H1 (cell line): ENCODE measurements around the gene LSM6. TPM values are rescaled to one million over a fixed set of nuclear protein-coding genes. Genes with fewer than 3 reads are reported as not detected.

Source experiments
- CTCF ChIA-PET: fragments of 300-600 bp; sonication (Branson Sonifier 250); formaldehyde crosslinking; loops from one replicate; lab custom pipeline; 2021; ENCODE audit not compliant: partially characterized antibody; lab: Charles Lee
- POLR2A ChIA-PET: fragments of 300-600 bp; sonication (Branson Sonifier 250); formaldehyde crosslinking; loops from one replicate; lab custom pipeline; 2021; ENCODE audit warnings: inconsistent platforms; ENCODE audit not compliant: partially characterized antibody; lab: Charles Lee
- DNase-seq, 2 experiments: peaks; one replicate each; pipeline versions ENCODE4 v3.0.0 to v3.0.0-alpha.2; 2010 to 2022; ENCODE audit warnings: low spot score in 2 of 2, low read depth in 1 of 2, mixed read lengths in 1 of 2
- FAIRE-seq: peaks from 2 replicates; lab custom pipeline; 2011; peaks lifted over from hg19 to GRCh38; lab: Jason Lieb, UNC
- H2AFZ ChIP-seq: 2 replicates; pipeline ENCODE4 v1.8.1; 2012; ENCODE audit warnings: low read length, inconsistent platforms
- H2AK5ac ChIP-seq: 2 replicates; pipeline ENCODE4 v1.6.1; 2013; ENCODE audit warnings: low read depth, low read length
- H2BK120ac ChIP-seq: replicated peaks from 2 replicates; pipeline ENCODE3; 2013; ENCODE audit warnings: low read depth, low read length, inconsistent platforms
- H2BK12ac ChIP-seq: 2 replicates; pipeline ENCODE4 v1.6.1; 2013; ENCODE audit warnings: low read depth, low read length
- H2BK15ac ChIP-seq: 2 replicates; pipeline ENCODE4 v1.6.1; 2013; ENCODE audit warnings: low read length
- H2BK20ac ChIP-seq: 2 replicates; pipeline ENCODE4 v1.6.1; 2013; ENCODE audit warnings: low read length
- H2BK5ac ChIP-seq: 2 replicates; pipeline ENCODE4 v1.6.1; 2013; ENCODE audit warnings: low read depth, low read length
- H3K14ac ChIP-seq: 2 replicates; pipeline ENCODE4 v1.6.1; 2013; ENCODE audit warnings: inconsistent platforms; ENCODE audit not compliant: insufficient read length
- H3K18ac ChIP-seq: 2 replicates; pipeline ENCODE4 v1.6.1; 2013; ENCODE audit warnings: low read length; ENCODE audit errors: extremely low read depth
- H3K23ac ChIP-seq: 2 replicates; pipeline ENCODE4 v1.6.1; 2013; ENCODE audit warnings: inconsistent platforms; ENCODE audit not compliant: insufficient read length
- H3K23me2 ChIP-seq: 2 replicates; pipeline ENCODE4 v1.6.1; 2013; ENCODE audit warnings: low read depth, low read length
- H3K27ac ChIP-seq: 2 replicates; pipeline ENCODE4 v1.6.1; 2011; ENCODE audit warnings: low read depth, low read length, inconsistent platforms
- H3K27me3 ChIP-seq, 4 experiments: replicated peaks in 1 of 4; 1 replicate in 1 of 4; 2 replicates in 3 of 4; pipeline versions ENCODE4 v1.6.1 to v1.8.1; 2011 to 2013; ENCODE audit warnings: low read length in 3 of 4, mild to moderate bottlenecking in 3 of 4, inconsistent platforms in 2 of 4, mixed read lengths in 2 of 4, moderate library complexity in 1 of 4; ENCODE audit not compliant: control insufficient read depth in 3 of 4, insufficient read depth in 3 of 4; ENCODE audit errors: extremely low read depth in 1 of 4
- H3K36me3 ChIP-seq, 4 experiments: 2 replicates each; pipeline versions ENCODE4 v1.6.1 to v1.8.1; 2011 to 2013; ENCODE audit warnings: mild to moderate bottlenecking in 4 of 4, low read length in 3 of 4, moderate library complexity in 2 of 4, control low read depth in 1 of 4, inconsistent platforms in 1 of 4; ENCODE audit not compliant: insufficient read depth in 4 of 4, control insufficient read depth in 2 of 4
- H3K4ac ChIP-seq: replicated peaks from 2 replicates; pipeline ENCODE3; 2013; ENCODE audit warnings: low read length, low read depth, mixed read lengths, inconsistent platforms; ENCODE audit not compliant: insufficient read length
- H3K4me1 ChIP-seq, 4 experiments: replicated peaks in 1 of 4; 1 replicate in 1 of 4; 2 replicates in 3 of 4; pipeline versions ENCODE4 v1.6.1 to v1.8.1; 2011 to 2013; ENCODE audit warnings: low read length in 3 of 4, inconsistent platforms in 2 of 4, mixed read lengths in 1 of 4; ENCODE audit not compliant: insufficient read depth in 4 of 4, control insufficient read depth in 3 of 4
- H3K4me2 ChIP-seq, 2 experiments: 2 replicates each; pipeline versions ENCODE4 v1.6.1 to v1.8.1; 2011 to 2013; ENCODE audit warnings: low read depth in 2 of 2, low read length in 2 of 2, control low read depth in 1 of 2, inconsistent platforms in 1 of 2, mild to moderate bottlenecking in 1 of 2; ENCODE audit not compliant: insufficient read depth in 1 of 2
- H3K4me3 ChIP-seq, 4 experiments: fragments of 200-600, 300-600 bp in 1 of 4; sonication (generic), shearing (Covaris generic), sonication (Bioruptor Twin) in 1 of 4; 2 replicates each; pipeline versions ENCODE4 v1.5.1 to v1.8.1; 2011 to 2016; ENCODE audit warnings: low read length in 4 of 4, low read depth in 3 of 4, control low read depth in 2 of 4, inconsistent platforms in 2 of 4, mild to moderate bottlenecking in 2 of 4, mixed read lengths in 1 of 4, moderate library complexity in 1 of 4; ENCODE audit not compliant: insufficient read depth in 2 of 4; ENCODE audit errors: extremely low read depth in 1 of 4
- H3K56ac ChIP-seq: replicated peaks from 2 replicates; pipeline ENCODE3; 2013; ENCODE audit warnings: low read depth, mild to moderate bottlenecking, mixed read lengths, low read length, inconsistent platforms; ENCODE audit not compliant: insufficient read length
- H3K79me1 ChIP-seq: 2 replicates; pipeline ENCODE4 v1.6.1; 2013; ENCODE audit warnings: low read depth, low read length, control low read depth
- H3K79me2 ChIP-seq, 2 experiments: 2 replicates each; pipeline versions ENCODE4 v1.6.1 to v1.8.1; 2012 to 2013; ENCODE audit warnings: low read length in 2 of 2, mild to moderate bottlenecking in 2 of 2, inconsistent platforms in 1 of 2; ENCODE audit not compliant: insufficient read depth in 2 of 2, control insufficient read depth in 1 of 2
- H3K9ac ChIP-seq, 4 experiments: replicated peaks in 1 of 4; 1 replicate in 1 of 4; 2 replicates in 3 of 4; pipeline versions ENCODE4 v1.6.1 to v1.8.1; 2011 to 2013; ENCODE audit warnings: low read depth in 3 of 4, low read length in 3 of 4, control low read depth in 2 of 4, mild to moderate bottlenecking in 2 of 4, moderate library complexity in 2 of 4, inconsistent platforms in 1 of 4; ENCODE audit errors: extremely low read depth in 1 of 4
- H3K9me3 ChIP-seq, 2 experiments: 2 replicates each; pipeline versions ENCODE4 v1.6.1 to v1.8.1; 2012 to 2013; ENCODE audit warnings: mild to moderate bottlenecking in 2 of 2, moderate library complexity in 2 of 2, control low read depth in 1 of 2, inconsistent platforms in 1 of 2, low read depth in 1 of 2, low read length in 1 of 2, mixed read lengths in 1 of 2; ENCODE audit not compliant: insufficient read depth in 2 of 2
- H4K20me1 ChIP-seq, 2 experiments: replicated peaks in 1 of 2; 2 replicates each; pipeline versions ENCODE3 to v1.8.1; 2011 to 2013; ENCODE audit warnings: inconsistent platforms in 2 of 2, low read length in 2 of 2, mild to moderate bottlenecking in 1 of 2; ENCODE audit not compliant: insufficient read depth in 2 of 2, control insufficient read depth in 1 of 2
- H4K5ac ChIP-seq: 2 replicates; pipeline ENCODE4 v1.6.1; 2013; ENCODE audit warnings: low read length, low read depth, mixed read lengths, inconsistent platforms; ENCODE audit not compliant: insufficient read length
- H4K8ac ChIP-seq: 2 replicates; pipeline ENCODE4 v1.8.0; 2013; ENCODE audit warnings: mild to moderate bottlenecking, moderate library complexity, low read length, inconsistent platforms; ENCODE audit not compliant: insufficient read depth; ENCODE audit errors: extremely low read depth
- H4K91ac ChIP-seq: replicated peaks from 2 replicates; pipeline ENCODE3; 2013; ENCODE audit warnings: low read length, mixed read lengths, inconsistent platforms; ENCODE audit not compliant: insufficient read length
- CEBPB ChIP-seq: IDR thresholded peaks from 2 replicates; pipeline ENCODE4 v1.6.1; 2012; ENCODE audit warnings: low read depth, low read length
- NANOG ChIP-seq: IDR thresholded peaks from 2 replicates; pipeline ENCODE4 v1.6.1; 2011; ENCODE audit warnings: low read length, low read depth, mild to moderate bottlenecking, inconsistent platforms; ENCODE audit not compliant: insufficient read depth, poor library complexity, severe bottlenecking
- polyA plus RNA-seq, 7 experiments: library from polyadenylated mRNA; depleted of rRNA in 3 of 7; stranded (reverse) in 5 of 7; unstranded in 2 of 7; fragments of >200 nt in 5 of 7; fragments of 200-250 nt in 2 of 7; gene quantifications; 1 replicate in 5 of 7; 2 replicates in 1 of 7; 4 replicates in 1 of 7; pipeline versions ENCODE4 v1.2.1 to v1.2.3, GENCODE V29; 2011 to 2013; ENCODE audit warnings: missing spikeins in 2 of 7, mixed read lengths in 2 of 7
- total RNA-seq: library from RNA; stranded (reverse); fragmentation: NEBNext Ultra II Directional; extraction: Animal tissue kit (Norgen Biotek cat#: 25700); gene quantifications from 2 replicates; pipeline ENCODE4 v1.2.1, GENCODE V29; 2021

LSM6 gene
- total and polyA plus RNA-seq, 2 of the 8 experiments (the other 6 are each of a cell fraction or from before 2014, with no cell fraction given): 40.2 to 63.4 TPM

- no peak overlapping the region for H2AK5ac ChIP-seq
- H3K9ac ChIP-seq: no peak overlapping the region
- H4K5ac ChIP-seq: no peak overlapping the region
- H3K4me1 ChIP-seq: no peaks in the 10 kb centered on the region
- no peaks in the 10 kb centered on the region for H3K36me3 ChIP-seq
- H3K18ac ChIP-seq: no peak overlapping the region
- H2BK15ac ChIP-seq: no peak overlapping the region
- POLR2A ChIA-PET: no interaction called here
- H3K4me2 ChIP-seq: no peak overlapping the region
- no peak overlapping the region for H3K4ac ChIP-seq
- H3K14ac ChIP-seq: no peak overlapping the region
- H2BK5ac ChIP-seq: no peak overlapping the region
- no peak overlapping the region for H2AFZ ChIP-seq
- H3K56ac ChIP-seq: no peak overlapping the region
- no peak overlapping the region for H4K91ac ChIP-seq
- no peak overlapping the region for H3K27ac ChIP-seq
- no peak overlapping the region for H4K8ac ChIP-seq
- H2BK120ac ChIP-seq: no peak overlapping the region
- DNase-seq: no peak
- FAIRE-seq: no peak
- no peaks in the 10 kb centered on the region; a peak in 1 of 4 replicates for H3K9me3 ChIP-seq
- H3K4me3 ChIP-seq: no peak overlapping the region
- no peak overlapping the region for H2BK12ac ChIP-seq
- no peaks in the 10 kb centered on the region for H3K27me3 ChIP-seq
- CTCF ChIA-PET: interaction anchor here (0.8 to 1.5 kb wide), 4 partner anchors 11 to 396 kb away, joined by 3 to 8 read pairs (median 3); no protein-coding TSS in a partner anchor
- H4K20me1 ChIP-seq: no peaks in the 10 kb centered on the region
- H3K79me2 ChIP-seq: no peaks in the 10 kb centered on the region
- no peak overlapping the region for H3K23ac ChIP-seq
- H3K79me1 ChIP-seq: no peaks in the 10 kb centered on the region
- TF ChIP-seq CEBPB: peak; percentile 33; the same call in 1 of the 2 replicates
- no peak for TF ChIP-seq NANOG
- no peak overlapping the region for H2BK20ac ChIP-seq
- no peaks in the 10 kb centered on the region for H3K23me2 ChIP-seq
Observed at GRCh38 chr4:146229406-146229805, 53.9 kb downstream of the LSM6 start.
